Measurements from ENCODE around the gene BNIP2.

DNA sequence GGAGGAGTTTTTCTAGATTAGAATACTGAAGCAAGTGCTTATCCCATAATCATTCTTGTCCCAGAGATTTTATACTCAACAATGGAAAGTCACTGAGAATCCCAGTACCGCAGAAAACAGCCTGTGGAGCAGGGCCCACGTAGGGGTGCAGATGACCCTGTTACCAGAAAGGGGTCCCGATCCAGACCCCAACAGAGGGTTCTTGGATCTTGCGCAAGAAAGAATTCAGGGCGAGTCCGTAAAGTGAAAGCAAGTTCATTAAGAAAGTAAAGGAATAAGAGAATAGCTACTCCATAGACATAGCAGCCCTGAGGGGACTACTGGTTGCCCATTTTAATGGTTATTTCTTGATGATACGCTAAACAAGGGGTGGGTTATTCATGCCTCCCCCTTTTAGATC, 75.0 kb downstream of the BNIP2 start:
- TF ChIP-seq, protein P1, sequence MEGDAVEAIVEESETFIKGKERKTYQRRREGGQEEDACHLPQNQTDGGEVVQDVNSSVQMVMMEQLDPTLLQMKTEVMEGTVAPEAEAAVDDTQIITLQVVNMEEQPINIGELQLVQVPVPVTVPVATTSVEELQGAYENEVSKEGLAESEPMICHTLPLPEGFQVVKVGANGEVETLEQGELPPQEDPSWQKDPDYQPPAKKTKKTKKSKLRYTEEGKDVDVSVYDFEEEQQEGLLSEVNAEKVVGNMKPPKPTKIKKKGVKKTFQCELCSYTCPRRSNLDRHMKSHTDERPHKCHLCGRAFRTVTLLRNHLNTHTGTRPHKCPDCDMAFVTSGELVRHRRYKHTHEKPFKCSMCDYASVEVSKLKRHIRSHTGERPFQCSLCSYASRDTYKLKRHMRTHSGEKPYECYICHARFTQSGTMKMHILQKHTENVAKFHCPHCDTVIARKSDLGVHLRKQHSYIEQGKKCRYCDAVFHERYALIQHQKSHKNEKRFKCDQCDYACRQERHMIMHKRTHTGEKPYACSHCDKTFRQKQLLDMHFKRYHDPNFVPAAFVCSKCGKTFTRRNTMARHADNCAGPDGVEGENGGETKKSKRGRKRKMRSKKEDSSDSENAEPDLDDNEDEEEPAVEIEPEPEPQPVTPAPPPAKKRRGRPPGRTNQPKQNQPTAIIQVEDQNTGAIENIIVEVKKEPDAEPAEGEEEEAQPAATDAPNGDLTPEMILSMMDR (IDR thresholded peaks at IDR 0.05), result no peak
- no peak for TF ChIP-seq POLR2A (IDR thresholded peaks at IDR 0.05)

Measured in uterus (tissue), 2 donors.